Ishikawa (cell line): ENCODE results near the gene MLLT10.

Experiments
- CEBPB ChIP-seq: IDR thresholded peaks from 2 replicates; pipeline ENCODE4 v1.6.1; 2012
- CREB1 ChIP-seq: IDR thresholded peaks from 2 replicates; pipeline ENCODE4 v1.6.1; 2012; ENCODE audit warnings: low read depth
- EGR1 ChIP-seq: IDR thresholded peaks from 2 replicates; pipeline ENCODE4 v1.6.1; 2012
- EP300 ChIP-seq: IDR thresholded peaks from 2 replicates; pipeline ENCODE4 v1.6.1; 2012; ENCODE audit warnings: borderline replicate concordance
- FOXM1 ChIP-seq: IDR thresholded peaks from 2 replicates; pipeline ENCODE4 v1.6.1; 2012; ENCODE audit warnings: low read depth, borderline replicate concordance
- NFIC ChIP-seq: IDR thresholded peaks from 2 replicates; pipeline ENCODE4 v1.6.1; 2012
- RAD21 ChIP-seq: IDR thresholded peaks from 2 replicates; pipeline ENCODE4 v1.6.1; 2012; ENCODE audit warnings: low read depth
- TAF1 ChIP-seq: IDR thresholded peaks from 2 replicates; pipeline ENCODE4 v1.6.1; 2012; ENCODE audit warnings: low read depth, mild to moderate bottlenecking
- TCF12 ChIP-seq: IDR thresholded peaks from 2 replicates; pipeline ENCODE4 v1.6.1; 2012; ENCODE audit warnings: low read depth
- TEAD4 ChIP-seq: IDR thresholded peaks from 2 replicates; pipeline ENCODE4 v1.6.1; 2012
- YY1 ChIP-seq: IDR thresholded peaks from 2 replicates; pipeline ENCODE4 v1.6.1; 2012; ENCODE audit warnings: low read depth
- ZBTB7A ChIP-seq: IDR thresholded peaks from 2 replicates; pipeline ENCODE4 v1.6.1; 2012; ENCODE audit warnings: low read depth
- TF ChIP-seq, protein P1 (sequence below): IDR thresholded peaks from 2 replicates; pipeline ENCODE4 v1.6.1; 2012
- TF ChIP-seq, protein P2 (sequence below): IDR thresholded peaks from 2 replicates; pipeline ENCODE4 v1.6.1; 2012; ENCODE audit warnings: low read depth, mild to moderate bottlenecking
- TF ChIP-seq, protein P3 (sequence below): IDR thresholded peaks from 2 replicates; pipeline ENCODE4 v1.6.1; 2012

The MLLT10 gene

DNA sequence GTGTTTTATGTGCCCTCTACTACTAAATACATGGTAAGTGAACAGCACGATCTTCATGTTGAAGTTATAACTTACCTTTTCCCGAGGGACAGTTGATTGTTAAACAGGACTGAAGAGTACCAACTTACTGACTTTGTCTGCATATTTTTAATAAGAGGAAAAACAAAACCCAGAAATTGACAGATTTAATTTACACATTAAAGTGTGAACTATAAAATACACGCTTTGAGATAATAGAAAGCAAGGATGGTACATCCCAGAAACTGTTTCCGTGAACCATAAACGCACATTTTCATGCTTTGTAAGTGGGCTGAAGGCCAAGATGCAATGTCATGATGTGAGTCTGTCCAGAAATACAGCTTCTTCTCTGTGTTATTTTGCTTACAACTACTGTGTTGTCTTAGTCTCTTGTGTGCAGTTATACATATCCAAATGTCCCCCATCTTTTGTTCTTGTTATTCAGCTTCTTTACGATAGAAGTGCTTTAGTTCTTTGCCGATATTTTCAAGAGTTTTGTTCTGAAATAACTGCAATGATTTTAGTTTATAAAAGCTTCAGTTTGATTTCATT, 190.1 kb downstream of the MLLT10 start:
- TF ChIP-seq RAD21 = no peak
- TF ChIP-seq EP300 = no peak
- TF ChIP-seq TCF12 = no peak
- TF ChIP-seq, protein P1, sequence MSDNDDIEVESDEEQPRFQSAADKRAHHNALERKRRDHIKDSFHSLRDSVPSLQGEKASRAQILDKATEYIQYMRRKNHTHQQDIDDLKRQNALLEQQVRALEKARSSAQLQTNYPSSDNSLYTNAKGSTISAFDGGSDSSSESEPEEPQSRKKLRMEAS = no peak
- TF ChIP-seq NFIC = no peak
- TF ChIP-seq EGR1 = no peak
- TF ChIP-seq, protein P2, sequence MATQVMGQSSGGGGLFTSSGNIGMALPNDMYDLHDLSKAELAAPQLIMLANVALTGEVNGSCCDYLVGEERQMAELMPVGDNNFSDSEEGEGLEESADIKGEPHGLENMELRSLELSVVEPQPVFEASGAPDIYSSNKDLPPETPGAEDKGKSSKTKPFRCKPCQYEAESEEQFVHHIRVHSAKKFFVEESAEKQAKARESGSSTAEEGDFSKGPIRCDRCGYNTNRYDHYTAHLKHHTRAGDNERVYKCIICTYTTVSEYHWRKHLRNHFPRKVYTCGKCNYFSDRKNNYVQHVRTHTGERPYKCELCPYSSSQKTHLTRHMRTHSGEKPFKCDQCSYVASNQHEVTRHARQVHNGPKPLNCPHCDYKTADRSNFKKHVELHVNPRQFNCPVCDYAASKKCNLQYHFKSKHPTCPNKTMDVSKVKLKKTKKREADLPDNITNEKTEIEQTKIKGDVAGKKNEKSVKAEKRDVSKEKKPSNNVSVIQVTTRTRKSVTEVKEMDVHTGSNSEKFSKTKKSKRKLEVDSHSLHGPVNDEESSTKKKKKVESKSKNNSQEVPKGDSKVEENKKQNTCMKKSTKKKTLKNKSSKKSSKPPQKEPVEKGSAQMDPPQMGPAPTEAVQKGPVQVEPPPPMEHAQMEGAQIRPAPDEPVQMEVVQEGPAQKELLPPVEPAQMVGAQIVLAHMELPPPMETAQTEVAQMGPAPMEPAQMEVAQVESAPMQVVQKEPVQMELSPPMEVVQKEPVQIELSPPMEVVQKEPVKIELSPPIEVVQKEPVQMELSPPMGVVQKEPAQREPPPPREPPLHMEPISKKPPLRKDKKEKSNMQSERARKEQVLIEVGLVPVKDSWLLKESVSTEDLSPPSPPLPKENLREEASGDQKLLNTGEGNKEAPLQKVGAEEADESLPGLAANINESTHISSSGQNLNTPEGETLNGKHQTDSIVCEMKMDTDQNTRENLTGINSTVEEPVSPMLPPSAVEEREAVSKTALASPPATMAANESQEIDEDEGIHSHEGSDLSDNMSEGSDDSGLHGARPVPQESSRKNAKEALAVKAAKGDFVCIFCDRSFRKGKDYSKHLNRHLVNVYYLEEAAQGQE = no peak
- no peak for TF ChIP-seq CEBPB
- TF ChIP-seq YY1 = no peak
- TF ChIP-seq, protein P3, sequence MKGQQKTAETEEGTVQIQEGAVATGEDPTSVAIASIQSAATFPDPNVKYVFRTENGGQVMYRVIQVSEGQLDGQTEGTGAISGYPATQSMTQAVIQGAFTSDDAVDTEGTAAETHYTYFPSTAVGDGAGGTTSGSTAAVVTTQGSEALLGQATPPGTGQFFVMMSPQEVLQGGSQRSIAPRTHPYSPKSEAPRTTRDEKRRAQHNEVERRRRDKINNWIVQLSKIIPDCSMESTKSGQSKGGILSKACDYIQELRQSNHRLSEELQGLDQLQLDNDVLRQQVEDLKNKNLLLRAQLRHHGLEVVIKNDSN = no peak
- TF ChIP-seq ZBTB7A = no peak
- no peak for TF ChIP-seq TEAD4
- no peak for TF ChIP-seq CREB1
- TF ChIP-seq TAF1 = no peak
- TF ChIP-seq FOXM1 = no peak

DNA sequence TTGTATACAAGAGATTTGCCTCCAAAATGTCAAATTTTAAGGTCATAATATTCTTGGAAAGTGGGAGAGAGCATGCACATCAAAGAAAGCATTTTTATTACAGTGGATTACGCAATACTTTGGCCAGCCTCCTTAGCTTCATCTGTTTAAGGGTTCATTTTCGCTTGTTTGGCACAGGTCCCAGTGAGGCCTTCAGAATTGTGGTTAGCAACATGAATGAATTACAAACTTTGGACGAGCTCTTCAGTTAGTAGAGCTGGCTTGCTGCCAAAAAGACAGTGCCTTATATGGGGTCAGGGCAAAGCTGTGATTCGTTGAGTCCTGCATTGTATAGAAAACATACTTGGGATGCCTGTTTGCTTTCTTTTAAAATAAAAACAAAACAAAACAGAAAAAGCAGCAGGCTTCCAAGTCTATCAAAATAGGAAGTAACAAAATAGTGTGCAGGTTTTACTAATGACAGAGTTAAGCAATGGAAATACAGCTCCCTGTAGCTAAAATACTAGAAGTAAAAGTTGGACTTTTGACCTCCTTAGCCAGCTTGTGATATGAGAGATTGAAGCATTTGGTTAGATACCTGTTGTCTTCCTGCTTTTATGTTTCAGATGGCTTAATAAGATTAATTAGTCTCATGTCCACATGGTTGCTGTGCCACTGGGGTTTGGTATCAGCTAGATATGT, 190.8 kb downstream of the MLLT10 start:
- TF ChIP-seq CEBPB (peak; percentile 100), EP300 (peak; percentile 71), RAD21 (0 out of 2 replicates have a peak, but pooled peaks have one; percentile 17), TCF12 (peak; percentile 82), CREB1 (no peak), EGR1 (no peak), ZBTB7A (no peak), YY1 (no peak), TEAD4 (peak; percentile 74), TAF1 (no peak), NFIC (peak; percentile 100), FOXM1 (peak; percentile 72)
- TF ChIP-seq, protein P3 = no peak
- TF ChIP-seq, protein P1 = peak; percentile 54; the same call in 1 of the 2 replicates
- TF ChIP-seq, protein P2 = no peak

DNA sequence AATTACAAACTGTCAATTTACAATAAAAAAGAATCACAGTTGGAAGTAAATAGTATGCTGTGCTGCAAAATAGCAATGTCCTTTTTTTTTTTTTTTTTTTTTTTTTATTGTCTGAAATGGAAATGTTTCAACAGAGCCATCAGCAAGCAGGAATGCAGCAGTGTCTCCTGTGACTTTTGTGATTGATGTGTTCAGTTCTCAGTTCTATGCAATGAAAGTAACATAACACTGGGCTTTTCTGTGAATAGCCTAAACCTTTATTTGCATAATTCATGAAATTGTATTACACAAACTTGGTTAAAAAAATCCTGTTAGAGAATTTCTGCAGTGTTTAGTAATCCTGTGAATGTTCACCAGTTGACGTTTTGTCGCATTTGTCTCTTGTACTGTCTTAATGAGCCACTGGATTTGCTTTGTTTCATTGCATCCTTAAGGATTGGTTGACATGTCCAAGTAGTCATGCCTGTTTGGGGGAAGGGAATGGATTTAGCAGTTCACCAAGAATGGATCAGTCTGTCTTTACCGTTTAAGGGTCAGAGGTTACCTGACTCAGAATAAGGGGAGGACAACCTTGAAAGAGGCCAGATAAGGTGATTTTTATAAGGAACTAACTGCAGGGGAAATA, 192.7 kb downstream of the MLLT10 start:
- TF ChIP-seq CREB1 = no peak
- TF ChIP-seq, protein P3 = no peak
- no peak for TF ChIP-seq TCF12
- TF ChIP-seq TAF1 = no peak
- TF ChIP-seq NFIC = no peak
- TF ChIP-seq RAD21 = no peak
- TF ChIP-seq TEAD4 = no peak
- TF ChIP-seq, protein P1 = no peak
- no peak for TF ChIP-seq FOXM1
- TF ChIP-seq EP300 = no peak
- TF ChIP-seq, protein P2 = no peak
- TF ChIP-seq CEBPB = no peak
- TF ChIP-seq EGR1 = no peak
- no peak for TF ChIP-seq ZBTB7A
- no peak for TF ChIP-seq YY1
